GM12878 (cell line): ENCODE results near the gene AKT1. TPM values are rescaled to one million over a fixed set of nuclear protein-coding genes. Genes with fewer than 3 reads are reported as not detected.

Source experiments
- ATAC-seq: fragments of 200-7000 bp; cut with Tn5 transposase; 3 replicates; pipeline ENCODE4 v1.9.1; 2020; ENCODE audit warnings: mild to moderate bottlenecking, moderate library complexity
- BruUV-seq: library from RNA; stranded (reverse); fragments of 400-500 nt; replicated peaks from 2 replicates; lab custom pipeline; 2021; lab: Mats Ljungman, UMichigan
- CTCF ChIA-PET: fragments of 300-600 bp; sonication (Branson Sonifier 250); formaldehyde crosslinking; extraction: SDS; loops from one replicate; lab custom pipeline; 2021; ENCODE audit warnings: inconsistent platforms; lab: Yijun Ruan, JAX
- POLR2A ChIA-PET: fragments of 350-600 bp; formaldehyde crosslinking; extraction: SDS; loops from one replicate; lab custom pipeline; 2021; ENCODE audit warnings: inconsistent platforms; lab: Charles Lee
- RAD21 ChIA-PET: fragments of 300-600 bp; sonication (Branson Sonifier 250); formaldehyde crosslinking; loops from one replicate; lab custom pipeline; 2023; ENCODE audit warnings: antibody characterized with exemption; ENCODE audit not compliant: unreplicated experiment; lab: Charles Lee
- SMC1A ChIA-PET: fragments of 300-600 bp; sonication (Branson Sonifier 250); formaldehyde crosslinking; loops from one replicate; lab custom pipeline; 2023; ENCODE audit not compliant: unreplicated experiment, uncharacterized antibody; lab: Charles Lee
- DNase-seq: peaks from one replicate; pipeline ENCODE4 v3.0.0-alpha.2; 2011; ENCODE audit warnings: low read depth, low spot score
- FAIRE-seq: peaks from 3 replicates; lab custom pipeline; 2011; peaks lifted over from hg19 to GRCh38; lab: Jason Lieb, UNC
- H2AFZ ChIP-seq: 2 replicates; pipeline ENCODE4 v1.6.0; 2011; ENCODE audit warnings: low read depth, low read length, control low read depth; ENCODE audit not compliant: control insufficient read depth
- H3K27ac ChIP-seq: 2 replicates; pipeline ENCODE4 v1.5.1; 2011; ENCODE audit warnings: control low read depth; ENCODE audit not compliant: control insufficient read depth, insufficient read depth
- H3K27me3 ChIP-seq, 2 experiments: replicated peaks in 1 of 2; 2 replicates each; pipeline versions ENCODE4 v1.6.0 to v1.6.1; 2011; ENCODE audit warnings: low read length in 1 of 2; ENCODE audit not compliant: control insufficient read depth in 2 of 2, insufficient read depth in 2 of 2
- H3K36me3 ChIP-seq, 2 experiments: 2 replicates each; pipeline ENCODE4 v1.5.1; 2011; ENCODE audit warnings: low read length in 1 of 2; ENCODE audit not compliant: control insufficient read depth in 2 of 2, insufficient read depth in 2 of 2
- H3K4me1 ChIP-seq: 2 replicates; pipeline ENCODE4 v1.6.1; 2011; ENCODE audit warnings: mild to moderate bottlenecking, low read length, moderate library complexity, mixed read lengths; ENCODE audit not compliant: control insufficient read depth, insufficient read depth
- H3K4me2 ChIP-seq: 2 replicates; pipeline ENCODE4 v1.6.0; 2011; ENCODE audit warnings: control low read depth; ENCODE audit not compliant: control insufficient read depth, insufficient read depth
- H3K4me3 ChIP-seq: fragments of 200-600 bp; sonication (generic); 2 replicates; pipeline ENCODE4 v1.5.1; 2016
- H3K79me2 ChIP-seq: 2 replicates; pipeline ENCODE4 v1.6.0; 2011; ENCODE audit warnings: low read length; ENCODE audit not compliant: control insufficient read depth, insufficient read depth
- H3K9ac ChIP-seq: 2 replicates; pipeline ENCODE4 v1.8.0; 2011; ENCODE audit warnings: low read length, control low read depth, mixed read lengths; ENCODE audit not compliant: control insufficient read depth, insufficient read depth
- H3K9me3 ChIP-seq: replicated peaks from 3 replicates; pipeline ENCODE4 v1.5.1; 2011; ENCODE audit warnings: mild to moderate bottlenecking, low read length; ENCODE audit not compliant: control insufficient read depth, insufficient read depth
- H4K20me1 ChIP-seq: 2 replicates; pipeline ENCODE4 v1.6.0; 2011; ENCODE audit not compliant: control insufficient read depth, insufficient read depth
- CHD2 ChIP-seq: IDR thresholded peaks from 2 replicates; pipeline ENCODE4 v1.6.1; 2011; ENCODE audit warnings: low read depth, low read length, improper control_type of control experiment, borderline replicate concordance
- EGR1 ChIP-seq, 2 experiments: IDR thresholded peaks; 1 replicate in 1 of 2; 2 replicates in 1 of 2; pipeline ENCODE4 v1.6.1; 2011 to 2012; ENCODE audit warnings: low read depth in 2 of 2, low read length in 2 of 2, borderline replicate concordance in 1 of 2, mild to moderate bottlenecking in 1 of 2, moderate library complexity in 1 of 2
- ELK1 ChIP-seq: IDR thresholded peaks from 2 replicates; pipeline ENCODE4 v1.6.1; 2012; ENCODE audit warnings: low read depth, low read length, improper control_type of control experiment
- GABPA ChIP-seq: IDR thresholded peaks from 2 replicates; pipeline ENCODE4 v1.6.1; 2014; ENCODE audit warnings: antibody characterized with exemption, low read depth, mild to moderate bottlenecking, inconsistent platforms
- HDGF ChIP-seq: fragments of 450-650 bp; IDR thresholded peaks from 2 replicates; pipeline ENCODE4 v1.6.1; 2016; ENCODE audit warnings: antibody characterized with exemption
- LARP7 ChIP-seq: fragments of 450-650 bp; IDR thresholded peaks from 2 replicates; pipeline ENCODE4 v1.6.1; 2017; ENCODE audit warnings: mild to moderate bottlenecking
- MEF2B ChIP-seq: fragments of 450-650 bp; IDR thresholded peaks from 2 replicates; pipeline ENCODE4 v1.6.1; 2018; ENCODE audit warnings: mild to moderate bottlenecking, moderate library complexity; ENCODE audit not compliant: partially characterized antibody, poor library complexity, severe bottlenecking
- NFIC ChIP-seq: IDR thresholded peaks from 2 replicates; pipeline ENCODE4 v1.6.1; 2012; ENCODE audit warnings: low read depth, mild to moderate bottlenecking, inconsistent platforms, low read length, moderate library complexity
- NRF1 ChIP-seq: conservative IDR thresholded peaks from 2 replicates; pipeline ENCODE4 v1.6.1; 2011; ENCODE audit warnings: mild to moderate bottlenecking, low read depth, low read length, improper control_type of control experiment
- PML ChIP-seq: IDR thresholded peaks from 2 replicates; pipeline ENCODE4 v1.6.1; 2012; ENCODE audit warnings: low read length, inconsistent platforms
- SIX5 ChIP-seq: IDR thresholded peaks from 2 replicates; pipeline ENCODE4 v1.6.1; 2011; ENCODE audit warnings: mild to moderate bottlenecking, low read depth, low read length, moderate library complexity; ENCODE audit not compliant: severe bottlenecking
- SMAD5 ChIP-seq: IDR thresholded peaks from 2 replicates; pipeline ENCODE4 v1.6.1; 2016; ENCODE audit warnings: antibody characterized with exemption, low read depth
- SMARCA5 ChIP-seq: fragments of 450-650 bp; IDR thresholded peaks from 2 replicates; pipeline ENCODE4 v1.6.1; 2017; ENCODE audit warnings: mild to moderate bottlenecking
- SREBF2 ChIP-seq: IDR thresholded peaks from 2 replicates; pipeline ENCODE4 v1.6.1; 2012; ENCODE audit warnings: mild to moderate bottlenecking, low read length
- TARDBP ChIP-seq: IDR thresholded peaks from 2 replicates; pipeline ENCODE4 v1.6.1; 2016; ENCODE audit warnings: borderline replicate concordance
- TBL1XR1 ChIP-seq: IDR thresholded peaks from 2 replicates; pipeline ENCODE4 v1.6.1; 2012; ENCODE audit warnings: low read depth, low read length, improper control_type of control experiment
- TCF3 ChIP-seq: IDR thresholded peaks from 2 replicates; pipeline ENCODE4 v1.6.1; 2012; ENCODE audit warnings: low read depth, mild to moderate bottlenecking, low read length, borderline replicate concordance; ENCODE audit not compliant: insufficient read depth
- ZNF207 ChIP-seq: fragments of 450-650 bp; IDR thresholded peaks from 2 replicates; pipeline ENCODE4 v1.6.1; 2014; ENCODE audit warnings: antibody characterized with exemption, mild to moderate bottlenecking, borderline replicate concordance
- WGBS: methylation state at CpG from one replicate; pipeline ENCODE4 v1.1.6; 2016; ENCODE audit warnings: low lambda C conversion rate; ENCODE audit not compliant: insufficient replicate concordance, insufficient coverage; ENCODE audit errors: missing lambda C conversion rate; 5-methylcytosine and 5-hydroxymethylcytosine counted together
- in situ Hi-C: fragments of 300-500 bp; cut with MboI; formaldehyde crosslinking; loops from 9 replicates; pipeline ENCODE4 v1.14.3; 2018; ENCODE audit warnings: mixed read lengths
- intact Hi-C: fragments of 100-400 bp; cut with micrococcal nuclease; formaldehyde crosslinking; loops from one replicate; pipeline ENCODE4 v1.14.2; 2022; ENCODE audit not compliant: unreplicated experiment
- polyA plus RNA-seq, 11 experiments: library from polyadenylated mRNA; depleted of rRNA in 4 of 11; unstranded in 6 of 11; stranded (reverse) in 5 of 11; fragments of >200 nt; fragmentation: Nextera tagmentation in 4 of 11; fragmentation: Illumina TruSeq in 1 of 11; extraction: Ambion mirVana in 4 of 11; extraction: Trizol in 1 of 11; gene quantifications; 1 replicate in 1 of 11; 2 replicates in 10 of 11; pipeline versions ENCODE4 v1.2.1 to v1.2.3, GENCODE V29; 2011 to 2016; ENCODE audit warnings: inconsistent platforms in 2 of 11, missing spikeins in 2 of 11, low read depth in 1 of 11
- total RNA-seq, 4 experiments: library from RNA; depleted of rRNA in 3 of 4; stranded (reverse); fragments of >200 nt in 3 of 4; fragmentation: Illumina TruSeq in 1 of 4; extraction: Trizol in 1 of 4; gene quantifications; 2 replicates each; pipeline versions ENCODE4 v1.2.1 to v1.2.3, GENCODE V29; 2013 to 2021

Gene AKT1
- total and polyA plus RNA-seq, 10 of the 15 experiments (the other 5 are each of a cell fraction or from before 2014, with no cell fraction given): 0.63 to 110 (median 58.9) TPM

- WGBS: 73% methylated on average over 10 of the region's 10 CpGs
- intact Hi-C loops (no loop called here), in situ Hi-C loops (no loop called here)
- no TSS peak for BruUV-seq
- Histone ChIP-seq H3K4me1 (peaks cover 3% of the 10 kb centered on the region; the same call in 1 of the 2 replicates), H3K9ac (no peak overlapping the region), H3K36me3 (no peaks in the 10 kb centered on the region), H3K4me2 (no peak overlapping the region), H4K20me1 (no peaks in the 10 kb centered on the region), H3K27me3 (no peaks in the 10 kb centered on the region; a peak in 1 of 4 replicates), H2AFZ (no peak overlapping the region), H3K79me2 (no peaks in the 10 kb centered on the region), H3K4me3 (no peak overlapping the region), H3K9me3 (no peaks in the 10 kb centered on the region), H3K27ac (no peak overlapping the region)
- FAIRE-seq (no peak), ATAC-seq (no peak), DNase-seq (no peak)
- SMC1A ChIA-PET: no interaction called here
- TF ChIP-seq SMARCA5 (no peak), SREBF2 (no peak), NRF1 (no peak), TCF3 (no peak), SIX5 (no peak), TBL1XR1 (no peak), EGR1 (IDR thresholded peaks at IDR 0.05; ENCODE audit: borderline replicate concordance in 1 of 2, low read depth in 2 of 2, low read length in 2 of 2) (no peak), ZNF207 (no peak), CHD2 (no peak), LARP7 (no peak), NFIC (no peak), ELK1 (no peak), HDGF (no peak), PML (no peak), MEF2B (no peak), TARDBP (no peak), SMAD5 (no peak), GABPA (no peak)
- POLR2A ChIA-PET: no interaction called here
- CTCF ChIA-PET: no interaction called here
- RAD21 ChIA-PET: no interaction called here
These were observed 11.3 kb upstream of the AKT1 start for GRCh38 chr14:104806625-104807465.
